HG03108 (cell line): ENCODE data around the gene CRB2.

Experiments used
- ATAC-seq: cut with Tn5 transposase; IDR thresholded peaks from one replicate; pipeline ENCODE4 v1.9.1; 2021; ENCODE audit warnings: moderate library complexity; ENCODE audit not compliant: unreplicated experiment

CRB2 gene

GRCh38 chr9:123377211-123377971 lies 21.4 kb downstream of the CRB2 start:
- no peak for ATAC-seq

DNA sequence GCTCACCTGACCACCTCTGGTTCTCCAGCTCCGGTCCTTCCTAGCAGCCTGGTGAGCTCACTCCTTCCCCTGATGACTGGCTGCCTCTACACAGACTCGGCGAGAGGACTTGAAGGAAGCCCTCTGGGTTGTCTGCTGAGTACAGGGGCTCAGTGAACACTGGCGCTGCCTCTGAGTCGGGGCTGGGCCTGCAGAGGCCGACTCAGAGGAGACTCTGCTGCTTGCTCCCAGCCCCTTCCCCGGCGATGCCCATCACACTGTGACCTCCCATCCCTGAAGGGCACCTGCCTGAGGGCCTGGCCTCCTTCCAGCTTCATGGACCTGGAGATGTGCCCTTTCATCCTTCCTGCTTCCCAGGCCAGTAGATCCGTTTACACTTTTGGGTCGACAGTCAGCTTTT lies 22.0 kb downstream of the CRB2 start:
- no peak for ATAC-seq

GRCh38 chr9:123378956-123379660 lies 23.1 kb downstream of the CRB2 start:
- ATAC-seq: no peak

GRCh38 chr9:123380852-123381705 lies 25.1 kb downstream of the CRB2 start:
- ATAC-seq: no peak

DNA sequence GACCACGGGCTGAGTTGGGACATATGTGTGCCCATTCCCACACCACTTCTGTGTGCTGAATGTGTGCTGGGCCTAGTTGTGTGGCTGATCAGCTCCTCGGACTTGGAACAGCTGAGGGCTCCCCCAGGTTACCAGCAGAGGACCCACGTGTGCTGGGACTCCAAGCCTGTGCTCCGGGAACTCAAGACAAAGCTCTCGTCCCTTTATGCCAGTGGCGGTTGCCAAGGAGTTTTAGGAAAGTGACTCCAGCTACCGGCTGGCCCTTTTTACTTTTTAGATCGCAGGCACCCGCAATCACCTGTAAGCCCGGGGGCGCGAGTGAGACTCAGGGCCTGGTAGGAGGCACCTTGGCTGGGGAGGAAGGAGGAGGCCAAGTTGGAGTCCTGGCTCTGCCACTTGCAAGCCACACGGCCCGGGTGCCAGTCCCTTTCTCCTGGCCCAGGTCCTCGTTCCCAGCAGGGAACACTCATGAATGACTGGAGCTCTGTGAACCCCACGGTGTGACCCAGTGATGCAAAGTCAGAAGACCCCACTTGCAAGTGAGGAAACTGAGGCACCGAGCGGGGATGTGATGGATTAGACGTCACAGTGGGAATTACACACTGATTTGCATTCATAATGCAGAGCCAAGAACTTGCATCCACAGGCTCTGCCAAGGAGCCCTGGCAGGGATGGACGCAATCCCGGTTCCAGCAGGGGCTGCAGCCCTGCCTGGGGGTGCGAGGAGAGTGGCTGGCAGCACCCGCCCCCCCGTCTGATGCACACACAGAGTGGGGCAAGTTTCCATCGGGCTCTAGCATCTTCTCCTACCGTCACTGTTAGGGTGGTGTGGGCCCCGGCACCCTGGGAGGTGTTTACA lies 26.9 kb downstream of the CRB2 start:
- ATAC-seq: no peak

DNA sequence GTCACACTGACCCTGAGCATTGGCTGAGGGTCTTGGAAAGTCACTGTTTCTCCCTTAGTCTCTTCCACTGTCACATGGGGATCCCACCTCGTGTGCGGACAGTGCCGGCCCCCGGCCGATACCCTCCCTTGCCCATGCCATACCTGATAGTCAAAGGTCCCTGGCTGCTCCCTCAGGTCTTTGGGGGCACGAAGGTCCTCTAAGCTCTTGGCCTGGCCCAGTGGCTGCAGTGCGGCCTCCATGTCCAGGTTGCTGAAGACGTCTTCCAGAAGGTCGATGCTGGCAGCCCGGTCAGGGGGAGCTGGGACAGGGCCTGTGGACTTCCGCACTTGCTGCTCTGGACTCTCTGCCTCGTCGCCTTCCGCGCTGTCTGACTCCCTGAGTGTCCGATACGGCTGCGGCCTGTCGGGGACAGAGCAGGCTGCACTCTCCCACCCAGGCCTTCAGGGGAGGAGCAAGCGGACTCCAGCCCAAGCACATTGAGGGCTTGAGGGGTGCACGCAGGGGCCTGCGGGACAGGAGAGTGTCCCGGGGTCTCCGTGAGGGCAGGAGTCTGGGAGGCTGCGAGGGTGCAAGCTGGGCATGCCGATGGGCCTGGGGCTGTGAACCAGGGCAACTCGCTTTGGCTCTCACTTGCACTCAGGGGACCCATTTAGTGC lies 27.6 kb downstream of the CRB2 start:
- no peak for ATAC-seq

DNA sequence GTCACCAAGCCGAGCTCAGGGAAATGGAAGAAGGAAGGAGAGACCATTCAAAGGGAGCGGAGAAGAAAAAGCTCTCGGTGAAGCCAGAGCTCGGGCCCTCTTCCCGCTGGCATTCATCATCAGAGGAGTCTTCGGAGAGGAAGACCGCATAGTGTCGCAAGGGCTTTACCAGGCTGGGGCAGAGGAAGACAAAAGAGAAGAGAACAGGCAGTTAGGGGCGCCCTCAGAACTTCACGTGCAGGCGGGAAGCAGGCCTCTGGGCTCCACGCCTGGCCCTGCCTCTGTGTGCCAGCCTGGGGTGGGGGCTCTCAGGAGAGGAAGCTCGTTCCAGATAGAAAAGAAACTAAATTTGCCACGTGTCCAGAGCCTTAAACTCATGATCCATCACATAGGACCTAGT lies 31.7 kb downstream of the CRB2 start:
- no peak for ATAC-seq

GRCh38 chr9:123389070-123389469 lies 33.1 kb downstream of the CRB2 start:
- no peak for ATAC-seq

DNA sequence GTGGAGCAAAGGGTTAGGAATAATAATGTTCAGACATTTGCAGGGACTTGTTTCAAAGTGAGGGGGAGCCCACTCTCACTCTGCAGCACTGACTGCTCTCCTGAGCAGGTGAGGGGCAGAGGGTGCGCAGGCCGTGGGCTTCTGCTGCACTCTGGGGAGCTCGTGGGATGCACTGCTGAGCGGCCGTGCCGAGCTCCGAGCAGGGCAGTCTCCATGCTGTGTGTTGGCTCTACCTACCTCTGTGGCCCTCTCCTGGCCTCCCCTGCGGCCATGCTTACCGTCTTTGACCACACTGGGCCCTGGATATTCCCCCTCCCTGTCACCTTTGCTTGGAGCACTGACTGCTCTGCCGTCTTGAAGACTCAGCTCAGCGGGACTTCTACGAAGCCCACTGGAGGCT lies 33.7 kb downstream of the CRB2 start:
- no peak for ATAC-seq

DNA sequence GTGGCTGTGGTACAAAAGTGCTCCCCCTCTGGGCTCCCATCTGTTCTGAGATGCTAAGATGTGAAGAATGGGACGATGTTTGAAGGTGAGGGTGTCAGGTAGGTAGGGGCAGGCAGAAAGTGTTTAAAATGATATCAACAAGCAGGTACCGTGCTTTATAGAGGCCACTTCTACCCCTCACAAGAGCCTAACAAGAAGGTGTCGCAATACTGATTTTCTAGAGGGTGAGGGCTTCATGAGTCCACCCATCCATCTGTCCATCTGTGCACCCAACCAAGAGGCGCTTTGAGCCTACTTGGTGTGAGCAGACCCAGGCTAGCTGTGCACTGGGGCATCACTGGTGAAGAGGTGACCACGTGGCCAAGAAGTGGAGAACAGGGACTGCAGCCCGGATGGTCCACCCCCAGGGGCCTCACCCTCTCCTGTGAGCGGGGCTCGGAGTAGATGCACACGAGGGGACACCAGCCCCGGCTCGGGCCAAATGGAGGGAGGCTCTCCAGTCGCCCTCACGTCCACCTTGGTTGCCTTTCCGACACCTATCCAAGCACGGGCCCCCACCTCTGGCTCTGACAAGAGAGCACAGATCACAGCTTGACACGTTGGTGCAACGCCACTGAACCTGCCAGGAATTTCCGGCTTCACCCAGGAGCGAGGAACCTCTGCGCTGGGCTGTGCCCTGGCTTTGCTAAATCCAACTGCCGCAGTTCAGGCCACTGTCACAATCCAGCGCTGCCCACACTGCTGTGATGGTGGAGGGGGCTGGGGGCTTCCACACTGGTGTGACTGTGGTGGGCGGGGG lies 34.5 kb downstream of the CRB2 start:
- no peak for ATAC-seq

DNA sequence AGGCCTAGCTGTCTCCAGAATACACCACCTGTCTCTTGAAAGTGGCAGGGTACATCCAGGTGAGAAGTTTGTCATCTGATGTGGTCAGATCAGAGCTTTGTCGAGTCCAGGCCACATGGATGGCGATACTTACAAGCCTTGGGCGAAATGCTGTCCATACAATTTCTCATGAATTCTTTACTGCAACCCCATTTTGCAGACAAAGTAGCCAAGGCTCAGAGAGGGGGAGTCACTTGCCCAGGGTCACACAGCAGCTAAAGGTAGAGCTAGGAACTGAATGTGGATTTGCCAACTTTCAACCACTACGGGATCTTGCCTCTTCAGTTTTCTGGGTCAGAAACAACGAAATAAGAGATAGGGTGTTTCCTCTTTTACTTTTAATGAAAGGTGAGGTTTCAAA lies 35.2 kb downstream of the CRB2 start:
- ATAC-seq: no peak

GRCh38 chr9:123391946-123392345 lies 35.9 kb downstream of the CRB2 start:
- ATAC-seq: no peak

DNA sequence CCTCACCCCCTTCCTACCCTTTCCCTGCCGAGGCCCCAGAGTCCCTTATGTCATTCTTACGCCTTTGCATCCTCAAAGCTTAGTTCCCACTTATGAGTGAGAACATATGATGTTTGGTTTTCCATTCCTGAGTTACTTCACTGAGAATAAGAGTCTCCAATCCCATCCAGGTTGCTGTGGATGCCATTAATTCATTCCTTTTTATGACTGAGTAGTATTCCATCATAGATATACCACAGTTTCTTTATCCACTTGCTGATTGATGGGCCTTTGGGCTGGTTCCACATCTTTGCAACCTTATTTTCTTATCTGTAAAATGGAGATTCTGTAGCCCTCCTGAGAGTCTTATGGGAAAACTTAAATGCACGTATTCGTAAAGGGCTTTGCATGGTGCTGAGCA lies 36.8 kb downstream of the CRB2 start:
- ATAC-seq: no peak

- ATAC-seq: no peak
Measured at GRCh38 chr9:123394291-123395235, 38.6 kb downstream of the CRB2 start.

DNA sequence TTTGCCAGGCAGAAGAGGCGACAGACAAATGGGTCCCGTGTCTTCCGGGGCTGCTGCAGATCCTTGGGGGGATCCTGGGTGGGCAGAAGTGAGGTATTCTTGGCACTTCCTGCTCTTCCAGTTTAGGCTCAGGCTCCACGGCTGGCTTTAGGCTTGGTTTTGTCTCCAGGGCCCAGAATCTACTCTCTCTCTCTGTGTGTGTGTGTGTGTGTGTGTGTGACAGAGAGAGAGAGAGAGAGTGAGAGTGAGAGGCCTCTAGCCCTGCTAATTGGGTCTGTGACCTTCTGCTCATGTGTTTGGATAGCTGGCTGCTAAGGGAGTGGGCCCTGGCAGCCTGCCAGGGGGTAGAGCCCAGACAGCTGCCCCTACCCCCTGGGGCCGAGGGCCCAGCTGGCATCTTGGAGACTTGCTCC lies 39.3 kb downstream of the CRB2 start:
- ATAC-seq: no peak

DNA sequence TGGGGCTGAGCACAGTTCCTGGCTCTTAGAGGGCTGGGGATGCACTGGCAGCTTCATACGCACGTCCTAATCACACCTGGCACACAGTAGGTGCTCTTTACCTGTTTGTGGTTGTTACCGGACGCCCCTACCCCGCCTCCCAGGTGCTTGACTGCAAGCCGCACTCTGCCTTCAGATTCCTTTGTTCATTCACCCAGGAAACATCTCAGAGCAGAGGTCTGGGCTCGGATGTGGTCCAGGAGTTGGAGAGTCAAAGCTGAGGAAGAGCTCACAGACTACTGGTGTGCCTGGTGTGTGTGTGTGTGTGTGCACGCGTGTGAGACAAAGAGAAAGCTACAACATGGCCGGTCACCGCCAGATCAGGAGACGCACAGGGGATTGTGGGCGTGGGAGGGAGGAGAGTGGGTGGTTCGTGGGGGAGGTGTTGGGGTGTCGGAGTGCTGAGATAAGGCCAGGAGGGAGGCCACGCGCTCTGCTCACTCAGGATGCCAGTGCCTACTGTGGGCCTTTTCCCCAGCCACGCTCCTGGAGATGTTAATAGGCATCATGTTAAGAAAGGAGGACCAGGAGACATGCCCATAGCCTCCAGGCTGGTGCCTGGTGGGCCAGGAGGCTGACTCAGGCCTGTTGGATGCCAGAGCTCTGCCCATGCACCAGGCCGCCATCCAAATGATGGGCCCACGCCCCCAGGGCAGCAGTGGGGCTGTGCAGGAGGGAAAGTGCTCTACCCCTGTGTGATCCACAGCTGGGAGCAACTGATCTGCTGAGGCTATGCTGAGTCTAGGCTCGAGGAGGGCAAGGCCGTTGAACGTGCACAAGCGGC lies 39.9 kb downstream of the CRB2 start:
- no peak for ATAC-seq

- ATAC-seq: no peak
Measured at GRCh38 chr9:123397975-123398374, 42.0 kb downstream of the CRB2 start.
